ENCODE results near the gene SPRYD7. TPM values are rescaled to one million over a fixed set of nuclear protein-coding genes. Genes with fewer than 3 reads are reported as not detected.
"Not testable (repeated sequence)": the region's sequence is repeated elsewhere in the genome, so short reads cannot be mapped to it uniquely, and the experiment has no call there.

SPRYD7 gene
- total RNA-seq, 3 donors from 2014 or later (not counting 1 experiment from before 2014, with no cell fraction given), result 3.0 to 6.2 (median 4.4) TPM

- intact Hi-C loops (cut with micrococcal nuclease); H3K27me3 ChIP-seq (ENCODE audit: control insufficient read depth, insufficient read depth, low read length): not testable (repeated sequence)
- 96% methylated on average over 8 of the region's 8 CpGs for WGBS (ENCODE audit: insufficient coverage)
These were observed 18.0 kb downstream of the SPRYD7 start for GRCh38 chr13:49918106-49918505.

GRCh38 chr13:49914947-49915346, 21.2 kb downstream of the SPRYD7 start:
- H3K4me1 Mint-ChIP-seq, result no peaks in the 10 kb centered on the region
- WGBS (ENCODE audit: insufficient coverage), result no CpG with 5 or more reads among the region's 1 CpG
- H3K27me3 Mint-ChIP-seq (ENCODE audit: low read depth in 2 of 2), result no peaks in the 10 kb centered on the region
- DNase-seq, result no peak
- H3K4me3 ChIP-seq (ENCODE audit: low read length), result no peak overlapping the region
- ATAC-seq, result no peak
- H3K27me3 ChIP-seq (ENCODE audit: control insufficient read depth, insufficient read depth, low read length), result no peaks in the 10 kb centered on the region
- peaks cover 6% of the 10 kb centered on the region for H3K36me3 Mint-ChIP-seq
- intact Hi-C loops (cut with micrococcal nuclease), result no loop called here
- H3K4me1 ChIP-seq (ENCODE audit: control insufficient read depth, insufficient read depth, low read length), result no peaks in the 10 kb centered on the region
- H3K9me3 ChIP-seq (ENCODE audit: control insufficient read depth, insufficient read depth, low read length), result no peaks in the 10 kb centered on the region
- H3K9me3 Mint-ChIP-seq, result no peaks in the 10 kb centered on the region
- peaks cover 19% of the 10 kb centered on the region for H3K36me3 ChIP-seq (ENCODE audit: control insufficient read depth, insufficient read depth, low read length)
- no peak overlapping the region for H3K4me3 Mint-ChIP-seq
- TF ChIP-seq, protein P1, sequence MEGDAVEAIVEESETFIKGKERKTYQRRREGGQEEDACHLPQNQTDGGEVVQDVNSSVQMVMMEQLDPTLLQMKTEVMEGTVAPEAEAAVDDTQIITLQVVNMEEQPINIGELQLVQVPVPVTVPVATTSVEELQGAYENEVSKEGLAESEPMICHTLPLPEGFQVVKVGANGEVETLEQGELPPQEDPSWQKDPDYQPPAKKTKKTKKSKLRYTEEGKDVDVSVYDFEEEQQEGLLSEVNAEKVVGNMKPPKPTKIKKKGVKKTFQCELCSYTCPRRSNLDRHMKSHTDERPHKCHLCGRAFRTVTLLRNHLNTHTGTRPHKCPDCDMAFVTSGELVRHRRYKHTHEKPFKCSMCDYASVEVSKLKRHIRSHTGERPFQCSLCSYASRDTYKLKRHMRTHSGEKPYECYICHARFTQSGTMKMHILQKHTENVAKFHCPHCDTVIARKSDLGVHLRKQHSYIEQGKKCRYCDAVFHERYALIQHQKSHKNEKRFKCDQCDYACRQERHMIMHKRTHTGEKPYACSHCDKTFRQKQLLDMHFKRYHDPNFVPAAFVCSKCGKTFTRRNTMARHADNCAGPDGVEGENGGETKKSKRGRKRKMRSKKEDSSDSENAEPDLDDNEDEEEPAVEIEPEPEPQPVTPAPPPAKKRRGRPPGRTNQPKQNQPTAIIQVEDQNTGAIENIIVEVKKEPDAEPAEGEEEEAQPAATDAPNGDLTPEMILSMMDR (IDR thresholded peaks at IDR 0.05), result no peak
- no peak overlapping the region for H3K27ac ChIP-seq (ENCODE audit: low read length)
- H3K27ac Mint-ChIP-seq, result no peak overlapping the region

More at GRCh38 chr13:49918106-49918505, 18.0 kb downstream of the SPRYD7 start:
- peaks cover 26% of the 10 kb centered on the region for H3K36me3 ChIP-seq (ENCODE audit: control insufficient read depth, insufficient read depth, low read length)
- ATAC-seq; H3K27me3 Mint-ChIP-seq (ENCODE audit: low read depth in 2 of 2); H3K4me1 Mint-ChIP-seq; H3K27ac ChIP-seq (ENCODE audit: low read length); H3K4me1 ChIP-seq (ENCODE audit: control insufficient read depth, insufficient read depth, low read length); H3K27ac Mint-ChIP-seq; H3K4me3 Mint-ChIP-seq; H3K4me3 ChIP-seq (ENCODE audit: low read length); H3K9me3 ChIP-seq (ENCODE audit: control insufficient read depth, insufficient read depth, low read length); H3K9me3 Mint-ChIP-seq; DNase-seq; H3K36me3 Mint-ChIP-seq: not testable (repeated sequence)

DNA sequence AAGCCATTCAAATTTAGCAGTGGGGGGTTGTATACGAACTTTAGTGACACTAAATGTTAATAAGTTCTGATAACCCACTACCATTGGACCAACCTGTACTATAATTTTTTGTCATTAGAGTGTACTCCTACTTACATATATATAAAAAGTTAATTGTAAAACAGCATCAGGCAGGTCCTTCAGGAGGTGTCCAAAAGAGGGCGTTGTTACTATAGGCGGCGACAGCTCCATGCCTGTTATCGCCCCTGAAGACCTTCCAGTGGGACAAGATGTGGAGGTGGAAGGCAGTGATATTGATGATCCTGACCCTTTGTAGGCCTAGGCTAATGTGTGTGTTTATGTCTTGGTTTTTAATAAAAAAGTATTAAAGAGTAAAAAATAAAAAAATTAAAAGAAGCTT, 27.5 kb downstream of the SPRYD7 start:
- Mint-ChIP-seq H3K27ac (no peak overlapping the region), H3K4me1 (no peaks in the 10 kb centered on the region), H3K4me3 (no peak overlapping the region), H3K36me3 (peaks cover 6% of the 10 kb centered on the region), H3K9me3 (no peaks in the 10 kb centered on the region), H3K27me3 (ENCODE audit: low read depth in 2 of 2) (no peaks in the 10 kb centered on the region)
- DNase-seq (no peak), ATAC-seq (no peak)
- H3K4me1 ChIP-seq (ENCODE audit: control insufficient read depth, insufficient read depth, low read length), result no peaks in the 10 kb centered on the region
- H3K27me3 ChIP-seq (ENCODE audit: control insufficient read depth, insufficient read depth, low read length), result no peaks in the 10 kb centered on the region
- H3K9me3 ChIP-seq (ENCODE audit: control insufficient read depth, insufficient read depth, low read length), result no peaks in the 10 kb centered on the region
- H3K4me3 ChIP-seq (ENCODE audit: low read length), result no peak overlapping the region
- WGBS (ENCODE audit: insufficient coverage), result 89% methylated on average over 4 of the region's 5 CpGs
- TF ChIP-seq, protein P1 (IDR thresholded peaks at IDR 0.05), result no peak
- intact Hi-C loops (cut with micrococcal nuclease), result no loop called here
- no peak overlapping the region for H3K27ac ChIP-seq (ENCODE audit: low read length)
- H3K36me3 ChIP-seq (ENCODE audit: control insufficient read depth, insufficient read depth, low read length), result no peaks in the 10 kb centered on the region

- TF ChIP-seq, protein P1 (IDR thresholded peaks at IDR 0.05), result no peak
- no peaks in the 10 kb centered on the region for H3K4me1 ChIP-seq (ENCODE audit: control insufficient read depth, insufficient read depth, low read length)
- no peak overlapping the region for H3K4me3 ChIP-seq (ENCODE audit: low read length)
- intact Hi-C loops (cut with micrococcal nuclease), result no loop called here
- H3K27me3 ChIP-seq (ENCODE audit: control insufficient read depth, insufficient read depth, low read length), result no peaks in the 10 kb centered on the region
- no peak overlapping the region for H3K4me3 Mint-ChIP-seq
- H3K9me3 ChIP-seq (ENCODE audit: control insufficient read depth, insufficient read depth, low read length), result no peaks in the 10 kb centered on the region
- H3K36me3 Mint-ChIP-seq, result no peaks in the 10 kb centered on the region
- H3K9me3 Mint-ChIP-seq, result no peaks in the 10 kb centered on the region
- H3K27ac Mint-ChIP-seq, result no peak overlapping the region
- peaks cover 0 to 3% of the 10 kb centered on the region in 2 donors for H3K27me3 Mint-ChIP-seq (ENCODE audit: low read depth in 2 of 2)
- no peak overlapping the region for H3K27ac ChIP-seq (ENCODE audit: low read length)
- DNase-seq (no peak), ATAC-seq (no peak)
- no peaks in the 10 kb centered on the region for H3K4me1 Mint-ChIP-seq
- 58% methylated on average over 4 of the region's 5 CpGs for WGBS (ENCODE audit: insufficient coverage)
- no peaks in the 10 kb centered on the region for H3K36me3 ChIP-seq (ENCODE audit: control insufficient read depth, insufficient read depth, low read length)
These were observed 31.2 kb downstream of the SPRYD7 start for GRCh38 chr13:49904729-49905456.

All from natural killer cell (primary cell).